ENCODE data around the gene LMCD1.
"Not testable (repeated sequence)": the region's sequence is repeated elsewhere in the genome, so short reads cannot be mapped to it uniquely, and the experiment has no call there.

The LMCD1 gene

GRCh38 chr3:8559351-8559750, 57.7 kb downstream of the LMCD1 start:
- DNase-seq (ENCODE audit: low read depth in 2 of 2), result no peak

DNA sequence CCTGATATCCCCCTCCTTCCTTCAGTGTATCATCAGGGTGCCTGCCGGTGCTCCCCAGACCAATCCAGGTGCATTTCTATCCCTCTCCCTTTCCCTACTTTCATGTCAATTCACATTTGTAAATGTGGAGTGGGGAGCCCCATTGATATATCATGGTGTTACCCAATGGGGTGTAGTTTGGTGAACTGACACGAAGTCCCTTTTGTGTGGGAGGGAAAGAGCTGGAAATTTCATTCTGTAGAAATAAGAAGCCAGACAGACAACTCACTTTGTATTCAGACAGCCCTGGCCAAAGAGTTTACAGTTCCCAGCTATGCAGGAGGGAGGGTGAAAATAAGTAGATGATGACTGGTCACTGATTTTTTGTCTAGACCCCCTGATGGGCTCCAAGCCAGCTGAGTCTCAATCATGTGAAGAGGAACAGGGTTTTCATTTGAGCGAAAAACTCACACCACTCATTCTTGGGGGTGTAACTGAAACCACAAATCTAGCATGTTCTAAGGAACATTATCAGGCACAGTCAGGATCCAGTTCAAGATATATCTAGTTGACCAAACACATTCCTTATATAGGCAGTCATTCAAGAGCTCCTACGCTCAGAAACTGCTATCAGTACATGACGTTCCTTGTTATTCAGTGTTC, 58.9 kb downstream of the LMCD1 start:
- no peak for DNase-seq (ENCODE audit: low read depth in 2 of 2)

DNA sequence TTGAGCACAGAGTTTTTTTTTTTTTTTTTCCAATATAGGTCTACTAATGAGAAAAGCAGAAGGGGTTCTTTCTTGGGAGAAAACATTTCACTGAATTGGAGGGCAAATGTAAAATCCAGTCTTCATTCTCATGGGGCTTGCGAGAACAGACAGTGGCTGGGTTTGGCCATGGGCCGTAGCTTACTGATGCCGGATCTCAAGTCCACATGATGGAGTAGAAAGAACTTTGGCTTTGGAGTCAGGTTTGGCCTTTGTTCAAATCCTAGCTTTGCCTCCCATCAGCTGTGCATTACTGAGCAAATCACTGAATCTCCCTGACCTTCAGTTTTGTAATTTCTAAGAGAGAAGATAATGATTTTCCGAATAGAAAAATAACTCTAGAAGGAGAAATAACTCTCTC, 59.7 kb downstream of the LMCD1 start:
- no peak for DNase-seq (ENCODE audit: low read depth in 2 of 2)

GRCh38 chr3:8562081-8562595, 60.5 kb downstream of the LMCD1 start:
- no peak for DNase-seq (ENCODE audit: low read depth in 2 of 2)

DNA sequence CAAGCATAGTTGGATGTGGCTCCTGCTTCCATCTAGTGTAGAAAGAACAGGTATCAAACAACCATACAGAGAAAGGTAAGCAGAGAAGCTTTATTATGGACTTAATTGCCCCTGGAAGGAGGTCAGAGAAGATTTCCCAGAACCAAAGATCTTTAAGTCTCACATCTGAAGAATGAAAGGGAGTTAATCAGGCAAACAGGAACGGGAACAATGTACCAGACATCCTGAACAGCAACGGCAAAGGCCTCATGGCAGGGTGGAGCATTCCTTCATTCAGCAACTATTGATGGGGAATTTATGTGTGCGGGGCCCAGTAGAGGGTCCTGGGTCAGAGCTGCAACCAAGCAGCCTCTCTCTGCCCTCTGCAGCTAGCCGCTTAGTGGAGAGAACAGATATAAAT, 61.5 kb downstream of the LMCD1 start:
- no peak for DNase-seq (ENCODE audit: low read depth in 2 of 2)

- DNase-seq (ENCODE audit: low read depth in 2 of 2), result no peak
Observed at GRCh38 chr3:8563597-8563996, 62.0 kb downstream of the LMCD1 start.

GRCh38 chr3:8565376-8565775, 63.8 kb downstream of the LMCD1 start:
- no peak for DNase-seq (ENCODE audit: low read depth in 2 of 2)

GRCh38 chr3:8567784-8568575, 66.4 kb downstream of the LMCD1 start:
- no peak for DNase-seq (ENCODE audit: low read depth in 2 of 2)

DNA sequence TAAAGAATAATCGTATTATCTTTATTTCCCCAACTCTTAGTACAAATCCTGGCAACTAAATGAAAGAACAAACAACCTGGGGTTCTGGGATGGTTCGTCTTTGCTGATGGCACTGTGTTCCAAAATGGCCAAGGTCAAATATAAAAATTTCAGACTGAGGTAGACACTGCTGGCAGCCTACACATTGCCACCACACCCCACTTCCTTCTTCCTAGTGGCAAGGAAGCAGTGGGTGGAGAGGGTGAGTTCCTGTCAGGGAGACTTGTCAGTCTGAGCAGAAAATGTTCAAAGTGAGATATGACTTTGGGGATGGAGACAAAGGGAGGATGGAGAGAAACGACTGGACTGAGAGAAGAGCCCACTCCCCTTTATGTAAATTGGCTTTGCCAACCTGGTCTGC, 69.6 kb downstream of the LMCD1 start:
- DNase-seq (ENCODE audit: low read depth in 2 of 2), result no peak

DNA sequence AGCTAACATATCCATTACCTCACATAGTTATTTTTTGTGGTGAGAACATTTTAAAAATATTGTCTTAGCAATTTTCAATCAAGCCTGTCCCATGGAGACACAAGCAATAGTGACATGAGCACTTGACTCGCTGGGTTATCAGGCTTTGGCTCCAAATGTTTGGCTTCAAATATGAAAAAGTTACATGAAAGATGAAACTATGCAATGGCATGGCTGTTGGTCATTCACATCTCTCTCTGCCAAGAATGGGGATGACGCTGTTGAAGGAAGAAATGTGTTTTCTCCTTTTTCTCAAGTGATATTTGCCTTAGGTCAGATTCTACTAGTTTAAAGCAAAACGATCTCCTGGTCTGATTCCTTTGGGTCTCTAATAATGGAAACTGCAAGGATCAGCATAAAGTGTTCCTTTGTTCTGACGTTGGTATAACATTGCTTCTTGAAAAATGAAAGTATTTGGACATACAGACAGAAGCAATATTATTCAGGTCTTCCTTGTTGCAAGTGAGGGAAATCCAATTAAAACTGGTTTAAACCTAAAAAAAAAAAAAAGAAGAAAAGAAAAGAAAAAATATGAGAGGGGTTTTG, 71.8 kb downstream of the LMCD1 start:
- DNase-seq (ENCODE audit: low read depth in 2 of 2), result no peak

- DNase-seq (ENCODE audit: low read depth in 2 of 2), result no peak
Observed at GRCh38 chr3:8574040-8574669, 72.5 kb downstream of the LMCD1 start.

DNA sequence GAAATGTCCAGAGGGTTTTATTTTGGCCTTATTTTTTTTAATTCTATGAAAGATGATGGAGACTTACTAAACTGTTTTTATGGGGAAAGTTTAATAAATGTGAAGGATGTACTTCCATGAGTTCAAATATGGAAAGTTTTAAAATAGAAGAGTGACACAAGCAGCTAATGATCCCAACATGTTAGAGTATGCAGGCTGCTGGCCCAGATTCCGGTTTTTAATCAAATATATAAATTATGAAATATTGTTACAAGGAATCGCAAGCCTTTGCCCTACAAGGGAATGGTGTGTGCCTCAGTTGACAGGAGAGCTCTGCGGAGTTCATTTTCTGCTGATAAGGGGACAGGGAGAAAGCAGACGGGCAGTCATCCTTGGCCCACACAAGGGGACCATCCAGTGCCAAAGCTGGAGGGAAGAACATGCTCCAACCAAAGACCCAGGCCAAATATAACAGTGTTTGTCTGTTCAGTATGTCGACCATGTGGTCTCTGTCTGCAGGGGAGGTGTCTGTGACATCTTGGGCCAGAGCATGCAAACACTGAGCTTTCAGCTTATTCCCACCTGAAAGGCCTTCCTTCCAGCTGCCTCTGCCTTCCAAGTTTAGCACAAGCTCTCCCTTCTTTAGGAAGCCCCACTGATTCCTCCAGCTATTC, 73.2 kb downstream of the LMCD1 start:
- DNase-seq (ENCODE audit: low read depth in 2 of 2), result no peak

GRCh38 chr3:8575364-8576104, 73.9 kb downstream of the LMCD1 start:
- no peak for DNase-seq (ENCODE audit: low read depth in 2 of 2)

- no peak for DNase-seq (ENCODE audit: low read depth in 2 of 2)
Observed at GRCh38 chr3:8576436-8576835, 74.8 kb downstream of the LMCD1 start.

GRCh38 chr3:8576841-8577571, 75.4 kb downstream of the LMCD1 start:
- no peak for DNase-seq (ENCODE audit: low read depth in 2 of 2)

GRCh38 chr3:8578282-8578681, 76.7 kb downstream of the LMCD1 start:
- DNase-seq (ENCODE audit: low read depth in 2 of 2), result no peak

DNA sequence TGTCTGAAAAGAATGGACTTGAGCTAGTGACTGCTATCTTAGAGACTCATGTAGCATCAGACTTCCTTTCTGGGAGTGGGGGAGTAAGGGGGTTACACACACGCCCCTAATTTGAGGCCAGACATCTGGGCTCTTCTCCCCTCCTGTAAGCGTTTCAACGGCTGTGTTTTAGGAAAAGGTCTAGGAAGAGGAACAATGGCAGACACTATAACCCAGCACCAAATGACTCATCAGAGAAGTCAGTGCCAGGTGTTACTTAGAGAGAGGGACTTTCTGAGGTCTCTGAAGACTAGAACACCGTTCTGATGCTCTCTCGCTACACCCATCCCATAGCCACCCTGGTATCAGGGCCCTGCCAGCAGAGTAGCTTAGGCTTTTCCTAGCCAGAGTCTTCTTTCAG, 77.5 kb downstream of the LMCD1 start:
- DNase-seq (ENCODE audit: low read depth in 2 of 2), result no peak

DNA sequence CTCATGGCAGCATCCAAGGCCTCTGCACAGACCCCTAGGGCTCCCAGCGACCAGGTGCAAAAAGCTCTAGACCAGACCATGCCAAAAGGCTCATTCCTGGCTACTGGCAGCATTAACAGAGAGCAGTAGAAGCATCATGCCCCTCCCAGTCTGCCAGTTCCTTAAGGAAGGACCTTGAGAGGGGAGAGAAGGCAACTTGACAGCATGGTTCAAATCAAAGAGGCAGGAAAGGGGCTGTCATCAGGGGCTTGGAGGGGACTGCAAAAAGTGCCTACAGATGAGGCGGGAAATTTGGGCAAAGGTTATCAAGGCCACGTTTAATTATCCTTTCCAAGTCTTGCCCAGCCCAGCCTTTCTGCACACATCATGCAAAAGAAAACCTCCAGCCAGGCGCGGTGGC, 78.3 kb downstream of the LMCD1 start:
- no peak for DNase-seq (ENCODE audit: low read depth in 2 of 2)

DNA sequence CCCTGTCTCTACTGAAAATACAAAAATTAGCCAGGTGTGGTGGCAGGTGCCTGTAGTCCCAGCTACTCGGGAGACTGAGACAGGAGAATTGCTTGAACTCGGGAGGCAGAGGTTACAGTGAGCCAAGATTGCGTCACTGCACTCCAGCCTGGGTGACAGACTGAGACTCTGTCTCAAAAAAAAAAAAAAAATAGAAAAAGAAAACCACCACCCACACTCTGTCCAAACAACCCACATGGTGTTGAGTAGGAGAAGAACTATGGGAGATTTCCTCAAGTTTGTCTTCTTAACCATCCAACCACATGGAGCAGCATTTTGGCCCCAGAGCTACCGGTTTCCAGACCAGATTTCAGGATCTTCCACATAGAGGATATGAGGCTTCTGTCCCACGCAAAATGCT, 78.8 kb downstream of the LMCD1 start:
- not testable (repeated sequence) for DNase-seq (ENCODE audit: low read depth in 2 of 2)

DNA sequence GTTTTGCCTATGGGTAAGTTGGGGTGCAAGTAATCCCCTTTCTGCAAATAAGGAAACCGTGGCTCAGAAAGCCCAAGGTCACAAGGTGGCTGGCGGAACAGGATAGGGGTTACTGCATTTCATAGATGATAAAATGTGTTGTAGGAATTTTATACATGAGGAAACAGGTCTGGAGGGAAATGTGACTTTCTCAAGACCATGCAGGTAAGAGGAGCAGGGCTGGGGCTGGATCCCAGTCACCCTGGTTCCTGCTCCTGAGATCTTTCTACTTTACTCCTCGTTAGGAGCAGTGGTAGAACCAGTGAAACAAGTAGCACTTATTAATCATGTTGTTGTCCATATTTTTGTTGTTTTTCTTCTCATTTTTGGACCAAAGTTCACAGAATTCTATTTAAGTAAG, 79.8 kb downstream of the LMCD1 start:
- DNase-seq (ENCODE audit: low read depth in 2 of 2), result no peak

Data from activated CD8-positive, alpha-beta memory T cell treated with anti-CD3 and anti-CD28 coated beads for 4 hours (primary cell).